GM23338 (cell line): ENCODE measurements around the gene METTL6. TPM values are rescaled to one million over a fixed set of nuclear protein-coding genes. Genes with fewer than 3 reads are reported as not detected.
A peak's percentile ranks its signal among the peaks of the same experiment; 100 is the strongest.

Experiments used
- ATAC-seq: fragments of 200-7000 bp; cut with Tn5 transposase; 3 replicates; pipeline ENCODE4 v1.9.1; 2020
- DNase-seq: peaks from one replicate; pipeline ENCODE4 v3.0.0-alpha.2; 2015; ENCODE audit warnings: low spot score
- H2AFZ ChIP-seq: fragments of 200-600 bp; sonication (generic); 2 replicates; pipeline ENCODE4 v1.8.0; 2016; ENCODE audit warnings: antibody characterized with exemption, mild to moderate bottlenecking, moderate library complexity
- H3F3A ChIP-seq: fragments of 200-600 bp; sonication (generic); replicated peaks from 2 replicates; pipeline ENCODE4 v1.8.0; 2017; ENCODE audit warnings: antibody characterized with exemption, mixed run types, low read depth
- H3K27ac ChIP-seq: fragments of 200-600 bp; sonication (generic); 2 replicates; pipeline ENCODE4 v1.6.1; 2016; ENCODE audit warnings: low read depth
- H3K27me3 ChIP-seq: fragments of 200-600 bp; sonication (generic); 2 replicates; pipeline ENCODE4 v1.8.0; 2016; ENCODE audit warnings: mild to moderate bottlenecking, mixed run types, moderate library complexity; ENCODE audit not compliant: insufficient read depth
- H3K36me3 ChIP-seq: fragments of 200-600 bp; sonication (generic); 2 replicates; pipeline ENCODE4 v1.8.0; 2016; ENCODE audit warnings: mild to moderate bottlenecking; ENCODE audit not compliant: insufficient read depth
- H3K4me1 ChIP-seq: fragments of 200-600 bp; sonication (generic); 2 replicates; pipeline ENCODE4 v1.8.0; 2016; ENCODE audit warnings: mild to moderate bottlenecking, moderate library complexity; ENCODE audit not compliant: insufficient read depth
- H3K4me2 ChIP-seq: fragments of 200-600 bp; sonication (generic); 2 replicates; pipeline ENCODE4 v1.7.1; 2017; ENCODE audit warnings: mixed run types
- H3K4me3 ChIP-seq: fragments of 200-600 bp; sonication (generic); 2 replicates; pipeline ENCODE4 v1.6.1; 2016; ENCODE audit warnings: mixed run types
- H3K79me2 ChIP-seq: fragments of 200-600 bp; sonication (generic); replicated peaks from 2 replicates; pipeline ENCODE4 v1.8.0; 2017; ENCODE audit warnings: mild to moderate bottlenecking; ENCODE audit not compliant: insufficient read depth
- H3K9me2 ChIP-seq: fragments of 200-600 bp; sonication (generic); 2 replicates; pipeline ENCODE4 v1.8.0; 2017; ENCODE audit not compliant: insufficient read depth
- H4K20me1 ChIP-seq: fragments of 200-600 bp; sonication (generic); replicated peaks from 2 replicates; pipeline ENCODE4 v1.8.0; 2017; ENCODE audit warnings: mild to moderate bottlenecking; ENCODE audit not compliant: insufficient read depth
- H3K27ac Mint-ChIP-seq: 2 replicates; pipeline ENCODE4 v1.8.0; 2020; ENCODE audit warnings: inconsistent platforms, mild to moderate bottlenecking, moderate library complexity, mixed read lengths
- H3K27me3 Mint-ChIP-seq: 3 replicates; pipeline ENCODE4 v1.8.0; 2022; ENCODE audit warnings: low read depth, mild to moderate bottlenecking, moderate library complexity, mixed read lengths, inconsistent platforms; ENCODE audit not compliant: insufficient read depth, poor library complexity
- H3K36me3 Mint-ChIP-seq: 3 replicates; pipeline ENCODE4 v1.8.0; 2021; ENCODE audit warnings: low read depth, mild to moderate bottlenecking, inconsistent platforms, moderate library complexity, mixed read lengths
- H3K4me1 Mint-ChIP-seq: 3 replicates; pipeline ENCODE4 v1.8.0; 2020; ENCODE audit warnings: mild to moderate bottlenecking, inconsistent platforms, mixed read lengths
- H3K4me3 Mint-ChIP-seq: 3 replicates; pipeline ENCODE4 v1.8.0; 2021; ENCODE audit warnings: moderate library complexity, mild to moderate bottlenecking, inconsistent platforms, mixed read lengths
- H3K9me3 Mint-ChIP-seq: 3 replicates; pipeline ENCODE4 v1.8.0; 2020; ENCODE audit warnings: moderate library complexity, mild to moderate bottlenecking, inconsistent platforms, mixed read lengths
- CREB1 ChIP-seq: fragments of 250-450 bp; sonication (Bioruptor Pico); IDR thresholded peaks from 2 replicates; pipeline ENCODE4 v1.5.0; 2020; ENCODE audit warnings: low read depth, mild to moderate bottlenecking, moderate library complexity
- ETS1 ChIP-seq: IDR thresholded peaks from 2 replicates; pipeline ENCODE4 v1.6.1; 2016; ENCODE audit warnings: antibody characterized with exemption
- EZH2 ChIP-seq: fragments of 200-600 bp; sonication (generic); IDR thresholded peaks from one replicate; pipeline ENCODE4 v1.8.0; 2017; ENCODE audit warnings: antibody characterized with exemption, mild to moderate bottlenecking, low read depth; ENCODE audit not compliant: unreplicated experiment
- EZH2phosphoT487 ChIP-seq: fragments of 200-600 bp; sonication (generic); IDR thresholded peaks from one replicate; pipeline ENCODE4 v1.8.1; 2018; ENCODE audit warnings: antibody characterized with exemption; ENCODE audit not compliant: unreplicated experiment
- JUNB ChIP-seq: IDR thresholded peaks from one replicate; pipeline ENCODE4 v1.6.1; 2016; ENCODE audit warnings: antibody characterized with exemption; ENCODE audit not compliant: unreplicated experiment
- POLR2AphosphoS5 ChIP-seq: IDR thresholded peaks from 2 replicates; pipeline ENCODE4 v1.6.1; 2016; ENCODE audit warnings: antibody characterized with exemption, low read depth
- STAT1 ChIP-seq: IDR thresholded peaks from one replicate; pipeline ENCODE4 v1.6.1; 2016; ENCODE audit warnings: antibody characterized with exemption; ENCODE audit not compliant: unreplicated experiment
- ZNF114 ChIP-seq: fragments of 250-450 bp; sonication (Bioruptor Pico); IDR thresholded peaks from 2 replicates; pipeline ENCODE4 v1.5.0; 2020; ENCODE audit warnings: mild to moderate bottlenecking, moderate library complexity
- polyA plus RNA-seq: library from polyadenylated mRNA; unstranded; fragments of >200 nt; fragmentation: Nextera tagmentation; extraction: Ambion mirVana; gene quantifications from 2 replicates; pipeline ENCODE4 v1.2.1, GENCODE V29; 2016
- total RNA-seq: library from RNA; depleted of rRNA; stranded (reverse); fragments of >200 nt; shearing (Covaris generic); gene quantifications from 2 replicates; pipeline ENCODE4 v1.2.3, GENCODE V29; 2014
- TF ChIP-seq, protein P1 (sequence below): IDR thresholded peaks from one replicate; pipeline ENCODE4 v1.6.1; 2018; ENCODE audit warnings: antibody characterized with exemption; ENCODE audit not compliant: unreplicated experiment
- TF ChIP-seq, protein P2 (sequence below), 2 experiments: fragments of 200-600 bp in 1 of 2; sonication (generic) in 1 of 2; conservative IDR thresholded peaks; 2 replicates each; pipeline versions ENCODE4 v1.5.1 to v1.6.1; 2016 to 2017; ENCODE audit warnings: antibody characterized with exemption in 2 of 2, low read depth in 2 of 2, mild to moderate bottlenecking in 2 of 2, moderate library complexity in 1 of 2

Gene METTL6
- total and polyA plus RNA-seq, 2 experiments from 2014 or later = 15.1 to 17.8 TPM

GRCh38 chr3:15426579-15427118 is 695 bp downstream of the METTL6 start:
- ATAC-seq (no peak), DNase-seq (no peak)
- Mint-ChIP-seq H3K4me3 (peak overlapping the region; percentile 94), H3K27ac (peak overlapping the region; percentile 98), H3K27me3 (peaks cover 8% of the 10 kb centered on the region), H3K36me3 (peaks cover 26% of the 10 kb centered on the region), H3K9me3 (no peaks in the 10 kb centered on the region; the same call in 2 of the 3 replicates), H3K4me1 (peaks cover 22% of the 10 kb centered on the region)
- Histone ChIP-seq H3K4me2 (peak overlapping the region; percentile 94), H3K4me3 (peak overlapping the region; percentile 96), H3K27me3 (no peaks in the 10 kb centered on the region), H3K36me3 (peaks cover 13% of the 10 kb centered on the region), H4K20me1 (peaks cover 10% of the 10 kb centered on the region), H3K27ac (peak overlapping the region; percentile 88; the same call in 1 of the 2 replicates), H3K9me2 (no peaks in the 10 kb centered on the region), H3K79me2 (peaks cover 58% of the 10 kb centered on the region), H2AFZ (peak overlapping the region; percentile 98), H3K4me1 (peaks cover 19% of the 10 kb centered on the region), H3F3A (peaks cover 3% of the 10 kb centered on the region; the same call in 1 of the 2 replicates)
- TF ChIP-seq JUNB = no peak
- TF ChIP-seq, protein P1, sequence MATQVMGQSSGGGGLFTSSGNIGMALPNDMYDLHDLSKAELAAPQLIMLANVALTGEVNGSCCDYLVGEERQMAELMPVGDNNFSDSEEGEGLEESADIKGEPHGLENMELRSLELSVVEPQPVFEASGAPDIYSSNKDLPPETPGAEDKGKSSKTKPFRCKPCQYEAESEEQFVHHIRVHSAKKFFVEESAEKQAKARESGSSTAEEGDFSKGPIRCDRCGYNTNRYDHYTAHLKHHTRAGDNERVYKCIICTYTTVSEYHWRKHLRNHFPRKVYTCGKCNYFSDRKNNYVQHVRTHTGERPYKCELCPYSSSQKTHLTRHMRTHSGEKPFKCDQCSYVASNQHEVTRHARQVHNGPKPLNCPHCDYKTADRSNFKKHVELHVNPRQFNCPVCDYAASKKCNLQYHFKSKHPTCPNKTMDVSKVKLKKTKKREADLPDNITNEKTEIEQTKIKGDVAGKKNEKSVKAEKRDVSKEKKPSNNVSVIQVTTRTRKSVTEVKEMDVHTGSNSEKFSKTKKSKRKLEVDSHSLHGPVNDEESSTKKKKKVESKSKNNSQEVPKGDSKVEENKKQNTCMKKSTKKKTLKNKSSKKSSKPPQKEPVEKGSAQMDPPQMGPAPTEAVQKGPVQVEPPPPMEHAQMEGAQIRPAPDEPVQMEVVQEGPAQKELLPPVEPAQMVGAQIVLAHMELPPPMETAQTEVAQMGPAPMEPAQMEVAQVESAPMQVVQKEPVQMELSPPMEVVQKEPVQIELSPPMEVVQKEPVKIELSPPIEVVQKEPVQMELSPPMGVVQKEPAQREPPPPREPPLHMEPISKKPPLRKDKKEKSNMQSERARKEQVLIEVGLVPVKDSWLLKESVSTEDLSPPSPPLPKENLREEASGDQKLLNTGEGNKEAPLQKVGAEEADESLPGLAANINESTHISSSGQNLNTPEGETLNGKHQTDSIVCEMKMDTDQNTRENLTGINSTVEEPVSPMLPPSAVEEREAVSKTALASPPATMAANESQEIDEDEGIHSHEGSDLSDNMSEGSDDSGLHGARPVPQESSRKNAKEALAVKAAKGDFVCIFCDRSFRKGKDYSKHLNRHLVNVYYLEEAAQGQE = no peak
- TF ChIP-seq ZNF114 (CRISPR knock-in tag) = no peak
- no peak for TF ChIP-seq EZH2
- TF ChIP-seq, protein P2, sequence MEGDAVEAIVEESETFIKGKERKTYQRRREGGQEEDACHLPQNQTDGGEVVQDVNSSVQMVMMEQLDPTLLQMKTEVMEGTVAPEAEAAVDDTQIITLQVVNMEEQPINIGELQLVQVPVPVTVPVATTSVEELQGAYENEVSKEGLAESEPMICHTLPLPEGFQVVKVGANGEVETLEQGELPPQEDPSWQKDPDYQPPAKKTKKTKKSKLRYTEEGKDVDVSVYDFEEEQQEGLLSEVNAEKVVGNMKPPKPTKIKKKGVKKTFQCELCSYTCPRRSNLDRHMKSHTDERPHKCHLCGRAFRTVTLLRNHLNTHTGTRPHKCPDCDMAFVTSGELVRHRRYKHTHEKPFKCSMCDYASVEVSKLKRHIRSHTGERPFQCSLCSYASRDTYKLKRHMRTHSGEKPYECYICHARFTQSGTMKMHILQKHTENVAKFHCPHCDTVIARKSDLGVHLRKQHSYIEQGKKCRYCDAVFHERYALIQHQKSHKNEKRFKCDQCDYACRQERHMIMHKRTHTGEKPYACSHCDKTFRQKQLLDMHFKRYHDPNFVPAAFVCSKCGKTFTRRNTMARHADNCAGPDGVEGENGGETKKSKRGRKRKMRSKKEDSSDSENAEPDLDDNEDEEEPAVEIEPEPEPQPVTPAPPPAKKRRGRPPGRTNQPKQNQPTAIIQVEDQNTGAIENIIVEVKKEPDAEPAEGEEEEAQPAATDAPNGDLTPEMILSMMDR (conservative IDR thresholded peaks at IDR 0.05; ENCODE audit: low read depth in 2 of 2) = no peak
- TF ChIP-seq ETS1 = no peak
- no peak for TF ChIP-seq STAT1
- TF ChIP-seq CREB1 (CRISPR knock-in tag) = no peak
- TF ChIP-seq POLR2AphosphoS5 = no peak
- no peak for TF ChIP-seq EZH2phosphoT487
